Smooth muscle cell (in vitro differentiated cells): ENCODE data around the gene SETD7. TPM values are rescaled to one million over a fixed set of nuclear protein-coding genes. Genes with fewer than 3 reads are reported as not detected.

Source experiments
- DNase-seq: peaks from one replicate; lab custom pipeline; 2025; ENCODE audit not compliant: unreplicated experiment; lab: John Stamatoyannopoulos, UW
- H2AFZ ChIP-seq: fragments of 200-600 bp; sonication (generic); 2 replicates; pipeline ENCODE4 v1.6.0; 2016; ENCODE audit warnings: antibody characterized with exemption, low read depth, mild to moderate bottlenecking
- H3F3A ChIP-seq: fragments of 200-600 bp; sonication (generic); 2 replicates; pipeline ENCODE4 v1.6.0; 2017; ENCODE audit warnings: antibody characterized with exemption, low read depth
- H3K27ac ChIP-seq: fragments of 200-600 bp; sonication (generic); 2 replicates; pipeline ENCODE4 v1.5.1; 2016; ENCODE audit warnings: low read depth, mild to moderate bottlenecking
- H3K27me3 ChIP-seq: fragments of 200-600 bp; sonication (generic); 2 replicates; pipeline ENCODE4 v1.6.1; 2016; ENCODE audit warnings: low read depth, mild to moderate bottlenecking
- H3K36me3 ChIP-seq: fragments of 200-600 bp; sonication (generic); 2 replicates; pipeline ENCODE4 v1.5.1; 2016; ENCODE audit warnings: low read depth
- H3K4me1 ChIP-seq: fragments of 200-600 bp; sonication (generic); 2 replicates; pipeline ENCODE4 v1.5.1; 2016; ENCODE audit warnings: low read depth
- H3K4me2 ChIP-seq: fragments of 200-600 bp; sonication (generic); 2 replicates; pipeline ENCODE4 v1.6.0; 2016; ENCODE audit warnings: mild to moderate bottlenecking
- H3K4me3 ChIP-seq: fragments of 200-600 bp; sonication (generic); 2 replicates; pipeline ENCODE4 v1.5.1; 2016; ENCODE audit warnings: mild to moderate bottlenecking
- H3K79me2 ChIP-seq: fragments of 200-600 bp; sonication (generic); 2 replicates; pipeline ENCODE4 v1.6.0; 2016; ENCODE audit warnings: low read depth, mild to moderate bottlenecking
- H3K9ac ChIP-seq: fragments of 200-600 bp; sonication (generic); 2 replicates; pipeline ENCODE4 v1.6.0; 2016; ENCODE audit warnings: low read depth
- H3K9me3 ChIP-seq: fragments of 200-600 bp; sonication (generic); replicated peaks from 2 replicates; pipeline ENCODE4 v1.5.1; 2016; ENCODE audit warnings: low read depth
- H4K20me1 ChIP-seq: fragments of 200-600 bp; sonication (generic); 2 replicates; pipeline ENCODE4 v1.6.0; 2016; ENCODE audit warnings: low read depth
- CTCF ChIP-seq: fragments of 200-600 bp; sonication (generic); IDR thresholded peaks from 2 replicates; pipeline ENCODE4 v1.5.1; 2017; ENCODE audit warnings: borderline replicate concordance, mild to moderate bottlenecking, antibody characterized with exemption; ENCODE audit not compliant: insufficient read depth, poor library complexity, severe bottlenecking
- WGBS: methylation state at CpG from one replicate; pipeline ENCODE4 v1.1.7; 2016; ENCODE audit warnings: low lambda C conversion rate; 5-methylcytosine and 5-hydroxymethylcytosine counted together
- polyA plus RNA-seq: library from polyadenylated mRNA; unstranded; fragments of >200 nt; fragmentation: Nextera tagmentation; extraction: Ambion mirVana; gene quantifications from 2 replicates; pipeline ENCODE4 v1.2.1, GENCODE V29; 2016
- total RNA-seq: library from RNA; depleted of rRNA; stranded (reverse); fragments of >200 nt; gene quantifications from 2 replicates; pipeline ENCODE4 v1.2.3, GENCODE V29; 2014

Gene SETD7
- total and polyA plus RNA-seq, 2 experiments from 2014 or later = 8.5 to 34.2 TPM

DNA sequence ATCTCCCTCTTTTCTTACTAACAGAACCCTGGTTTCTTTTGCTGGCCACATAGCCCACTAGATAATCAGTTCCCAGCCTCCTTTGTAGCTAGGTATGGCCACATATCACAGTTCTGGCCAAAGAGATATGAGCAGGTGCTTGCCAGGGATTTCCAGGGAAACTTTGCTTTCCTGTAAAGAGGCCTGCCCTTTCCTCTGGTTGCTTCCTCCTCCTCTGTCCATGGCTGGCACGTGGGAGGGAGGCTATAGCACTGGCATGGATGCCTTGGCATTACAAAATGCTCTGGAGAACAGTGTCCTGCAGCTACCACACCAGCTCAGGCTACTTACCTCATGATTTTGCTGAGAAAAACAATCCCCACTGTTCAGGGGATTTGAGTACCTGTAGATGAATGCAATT lies 74.6 kb downstream of the SETD7 start:
- H2AFZ ChIP-seq = no peak overlapping the region
- TF ChIP-seq CTCF = no peak
- H3K4me2 ChIP-seq = no peak overlapping the region
- H3F3A ChIP-seq = no peaks in the 10 kb centered on the region
- no peak overlapping the region for H3K9ac ChIP-seq
- H3K4me1 ChIP-seq = no peaks in the 10 kb centered on the region
- no peaks in the 10 kb centered on the region for H3K9me3 ChIP-seq
- H3K36me3 ChIP-seq = no peaks in the 10 kb centered on the region
- H3K4me3 ChIP-seq = no peak overlapping the region
- H4K20me1 ChIP-seq = no peaks in the 10 kb centered on the region
- 71% methylated on average over 1 of the region's 1 CpG for WGBS
- H3K27ac ChIP-seq = no peak overlapping the region
- H3K27me3 ChIP-seq = no peaks in the 10 kb centered on the region
- H3K79me2 ChIP-seq = no peaks in the 10 kb centered on the region
- no peak for DNase-seq

GRCh38 chr4:139476363-139476762 lies 79.7 kb downstream of the SETD7 start:
- Histone ChIP-seq H3K4me2 (no peak overlapping the region), H3K27ac (no peak overlapping the region), H3K9ac (no peak overlapping the region), H3K4me1 (no peaks in the 10 kb centered on the region), H3K4me3 (no peak overlapping the region), H3K36me3 (peaks cover 11% of the 10 kb centered on the region), H2AFZ (no peak overlapping the region), H4K20me1 (peaks cover 13% of the 10 kb centered on the region), H3F3A (no peaks in the 10 kb centered on the region), H3K79me2 (peaks cover 16% of the 10 kb centered on the region), H3K27me3 (no peaks in the 10 kb centered on the region), H3K9me3 (no peaks in the 10 kb centered on the region)
- no peak for TF ChIP-seq CTCF
- WGBS = 98% methylated on average over 4 of the region's 4 CpGs
- DNase-seq = no peak

DNA sequence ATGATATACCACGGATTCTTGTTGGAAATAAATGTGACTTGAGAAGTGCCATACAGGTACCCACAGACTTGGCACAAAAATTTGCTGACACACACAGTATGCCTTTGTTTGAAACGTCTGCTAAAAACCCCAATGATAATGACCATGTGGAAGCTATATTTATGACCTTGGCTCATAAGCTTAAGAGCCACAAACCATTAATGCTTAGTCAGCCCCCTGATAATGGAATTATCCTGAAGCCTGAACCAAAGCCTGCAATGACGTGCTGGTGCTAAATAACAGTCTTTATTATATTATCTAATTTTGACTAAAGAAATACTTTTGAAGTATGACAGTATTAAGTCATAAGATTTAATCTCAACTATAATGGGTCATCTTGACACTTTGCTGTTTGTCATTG lies 83.2 kb downstream of the SETD7 start:
- H3K9me3 ChIP-seq = no peaks in the 10 kb centered on the region
- peaks cover 48% of the 10 kb centered on the region for H3K79me2 ChIP-seq
- no peak for DNase-seq
- peaks cover 32% of the 10 kb centered on the region for H4K20me1 ChIP-seq
- no peak overlapping the region for H2AFZ ChIP-seq
- H3K4me2 ChIP-seq = no peak overlapping the region
- no peaks in the 10 kb centered on the region for H3K27me3 ChIP-seq
- WGBS = 52% methylated on average over 3 of the region's 3 CpGs
- H3K4me1 ChIP-seq = no peaks in the 10 kb centered on the region
- no peak overlapping the region for H3K4me3 ChIP-seq
- H3K27ac ChIP-seq = no peak overlapping the region
- H3K9ac ChIP-seq = no peak overlapping the region
- no peaks in the 10 kb centered on the region for H3F3A ChIP-seq
- TF ChIP-seq CTCF = no peak
- H3K36me3 ChIP-seq = peaks cover 11% of the 10 kb centered on the region

DNA sequence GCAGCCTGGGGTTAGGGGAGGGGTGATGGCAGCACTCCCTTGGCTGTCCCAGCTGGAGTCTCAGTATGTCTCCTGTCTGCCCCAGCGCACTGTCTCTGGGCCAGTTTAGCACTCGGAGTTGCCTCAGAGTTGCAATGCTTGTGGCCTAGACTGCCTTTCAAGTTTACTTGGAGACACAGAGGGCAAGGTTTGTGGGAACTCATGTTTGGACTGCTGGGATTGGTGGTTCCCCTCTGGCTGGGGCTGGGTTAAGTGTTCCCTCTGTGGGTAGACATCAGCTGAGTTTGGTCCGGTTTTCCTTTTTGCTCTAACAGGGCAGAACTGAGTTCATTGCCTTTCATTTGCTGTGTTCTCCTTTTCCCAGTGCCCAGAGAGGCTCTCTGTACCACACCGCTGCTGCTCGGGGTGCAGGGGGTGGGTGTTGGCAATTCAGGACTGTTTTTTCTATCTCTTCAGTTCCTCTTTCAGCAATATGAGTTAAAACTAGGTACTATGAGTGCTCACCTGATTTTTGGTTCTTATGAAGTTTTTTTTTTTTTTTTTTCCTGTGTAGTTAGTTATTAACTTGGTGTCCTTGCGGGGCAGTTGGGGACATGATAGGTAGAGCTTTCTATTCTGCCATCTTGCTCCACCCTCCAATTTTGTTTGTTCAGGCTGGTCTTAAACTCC lies 84.9 kb downstream of the SETD7 start:
- H3K4me3 ChIP-seq = no peak overlapping the region
- peaks cover 64% of the 10 kb centered on the region for H3K79me2 ChIP-seq
- WGBS = 97% methylated on average over 6 of the region's 6 CpGs
- peaks cover 45% of the 10 kb centered on the region for H4K20me1 ChIP-seq
- no peak overlapping the region for H3K9ac ChIP-seq
- H3K9me3 ChIP-seq = no peaks in the 10 kb centered on the region
- no peaks in the 10 kb centered on the region for H3K4me1 ChIP-seq
- H3K27me3 ChIP-seq = no peaks in the 10 kb centered on the region
- H3F3A ChIP-seq = no peaks in the 10 kb centered on the region
- no peak overlapping the region for H2AFZ ChIP-seq
- DNase-seq = no peak
- no peak overlapping the region for H3K4me2 ChIP-seq
- no peak overlapping the region for H3K27ac ChIP-seq
- peaks cover 11% of the 10 kb centered on the region for H3K36me3 ChIP-seq
- TF ChIP-seq CTCF = no peak
